PC-3 (cell line): ENCODE measurements around the gene TRPM7. TPM values are rescaled to one million over a fixed set of nuclear protein-coding genes. Genes with fewer than 3 reads are reported as not detected.
A peak's percentile ranks its signal among the peaks of the same experiment; 100 is the strongest.

Experiments used
- ATAC-seq: fragments of 200-7000 bp; cut with Tn5 transposase; 2 replicates; pipeline ENCODE4 v1.9.1; 2020; ENCODE audit warnings: mild to moderate bottlenecking, moderate library complexity
- BruUV-seq: library from RNA; stranded (reverse); fragments of 400-500 nt; replicated peaks from 2 replicates; lab custom pipeline; 2021; lab: Mats Ljungman, UMichigan
- CTCF ChIA-PET: fragments of 300-600 bp; sonication (Branson Sonifier 250); formaldehyde crosslinking; loops from one replicate; lab custom pipeline; 2022; ENCODE audit warnings: antibody characterized with exemption; lab: Charles Lee
- POLR2A ChIA-PET: fragments of 300-600 bp; sonication (Branson Sonifier 250); formaldehyde crosslinking; loops from one replicate; lab custom pipeline; 2022; ENCODE audit warnings: antibody characterized with exemption; ENCODE audit not compliant: unreplicated experiment; lab: Charles Lee
- DNase-seq: peaks from one replicate; pipeline ENCODE4 v3.0.0-alpha.2; 2015
- H2AFZ ChIP-seq: fragments of 300-600 bp; sonication (generic); 2 replicates; pipeline ENCODE4 v1.6.0; 2016; ENCODE audit warnings: antibody characterized with exemption, low read length
- H3F3A ChIP-seq: fragments of 300-600 bp; sonication (generic); one replicate; pipeline ENCODE4 v1.6.0; 2017; ENCODE audit warnings: antibody characterized with exemption, low read length, control low read depth, mild to moderate bottlenecking; ENCODE audit not compliant: unreplicated experiment
- H3K27ac ChIP-seq: fragments of 300-600 bp; sonication (generic); 2 replicates; pipeline ENCODE4 v1.5.1; 2016; ENCODE audit warnings: mild to moderate bottlenecking, low read length
- H3K27me3 ChIP-seq: fragments of 300-600 bp; sonication (generic); 2 replicates; pipeline ENCODE4 v1.6.1; 2016; ENCODE audit warnings: low read length, mixed read lengths
- H3K36me3 ChIP-seq: fragments of 300-600 bp; sonication (generic); 2 replicates; pipeline ENCODE4 v1.6.1; 2016; ENCODE audit warnings: low read depth, mixed run types, low read length, mixed read lengths
- H3K4me1 ChIP-seq: fragments of 300-600 bp; sonication (generic); 2 replicates; pipeline ENCODE4 v1.5.1; 2016; ENCODE audit warnings: low read length; ENCODE audit not compliant: insufficient read depth
- H3K4me2 ChIP-seq: fragments of 300-600 bp; sonication (generic); 2 replicates; pipeline ENCODE4 v1.6.0; 2016; ENCODE audit warnings: low read length
- H3K4me3 ChIP-seq: fragments of 300-600 bp; sonication (generic); 2 replicates; pipeline ENCODE4 v1.5.1; 2016; ENCODE audit warnings: mild to moderate bottlenecking, low read length, mixed read lengths
- H3K79me2 ChIP-seq: fragments of 300-600 bp; sonication (generic); 2 replicates; pipeline ENCODE4 v1.6.1; 2017; ENCODE audit warnings: low read length, mixed read lengths
- H3K9ac ChIP-seq: fragments of 300-600 bp; sonication (generic); 2 replicates; pipeline ENCODE4 v1.6.0; 2016; ENCODE audit warnings: mild to moderate bottlenecking, low read length
- H3K9me2 ChIP-seq: fragments of 300-600 bp; sonication (generic); replicated peaks from 2 replicates; pipeline ENCODE4 v1.6.1; 2016; ENCODE audit warnings: mixed run types, low read length, mixed read lengths
- H3K9me3 ChIP-seq: fragments of 300-600 bp; sonication (generic); 2 replicates; pipeline ENCODE4 v1.6.1; 2016; ENCODE audit warnings: low read length, mixed read lengths
- H4K20me1 ChIP-seq: fragments of 300-600 bp; sonication (generic); 2 replicates; pipeline ENCODE4 v1.6.1; 2016; ENCODE audit warnings: low read length, mixed read lengths
- CTCF ChIP-seq: fragments of 300-600 bp; sonication (generic); conservative IDR thresholded peaks from 2 replicates; pipeline ENCODE4 v1.5.1; 2017; ENCODE audit warnings: antibody characterized with exemption, low read depth, mild to moderate bottlenecking, low read length
- EZH2 ChIP-seq: fragments of 300-600 bp; sonication (generic); IDR thresholded peaks from one replicate; pipeline ENCODE4 v1.6.1; 2017; ENCODE audit warnings: antibody characterized with exemption, mild to moderate bottlenecking, low read length; ENCODE audit not compliant: unreplicated experiment
- EZH2phosphoT487 ChIP-seq: fragments of 300-600 bp; sonication (generic); IDR thresholded peaks from 2 replicates; pipeline ENCODE4 v1.6.1; 2018; ENCODE audit warnings: mild to moderate bottlenecking, antibody characterized with exemption, low read length, borderline replicate concordance
- intact Hi-C: fragments of 100-400 bp; cut with micrococcal nuclease; formaldehyde crosslinking; loops from 2 replicates; pipeline ENCODE4 v1.9.0; 2023
- total RNA-seq: library from RNA; depleted of rRNA; stranded (reverse); fragments of >200 nt; gene quantifications from 2 replicates; pipeline ENCODE4 v1.2.3, GENCODE V29; 2014

Gene TRPM7
- total RNA-seq, 1 experiment from 2014 or later = 13.3 TPM

- POLR2A ChIA-PET = interaction anchor here (0.6 kb wide), 1 partner anchor 199 kb away, joined by 3 read pairs; no protein-coding TSS in a partner anchor
- peak overlapping the region; percentile 98 for H3K4me3 ChIP-seq
- H3K9ac ChIP-seq = peak overlapping the region; percentile 79
- H3K4me2 ChIP-seq = peak overlapping the region; percentile 93
- H3K36me3 ChIP-seq = no peaks in the 10 kb centered on the region
- no peaks in the 10 kb centered on the region for H3K9me2 ChIP-seq
- peaks cover 21% of the 10 kb centered on the region for H3K4me1 ChIP-seq
- H3K79me2 ChIP-seq = peaks cover 55% of the 10 kb centered on the region
- ATAC-seq = peak; percentile 56
- no peaks in the 10 kb centered on the region for H3K9me3 ChIP-seq
- no peaks in the 10 kb centered on the region for H4K20me1 ChIP-seq
- no peaks in the 10 kb centered on the region for H3F3A ChIP-seq
- TSS peak; percentile 76 for BruUV-seq
- CTCF ChIA-PET = no interaction called here
- peak; percentile 37 for DNase-seq
- no peak for TF ChIP-seq CTCF
- TF ChIP-seq EZH2phosphoT487 = no peak
- no peak for TF ChIP-seq EZH2
- no peaks in the 10 kb centered on the region for H3K27me3 ChIP-seq
- intact Hi-C loops = loop anchor here (5.0 kb wide), 1 partner anchor 81 kb away; the partner anchor contains the start of gene SPPL2A
- peak overlapping the region; percentile 55 for H3K27ac ChIP-seq
- peak overlapping the region; percentile 99 for H2AFZ ChIP-seq
These were observed 575 bp downstream of the TRPM7 start for GRCh38 chr15:50685976-50686468.

GRCh38 chr15:50685191-50685975 lies 1.2 kb downstream of the TRPM7 start:
- ChIA-PET CTCF (interaction anchor here (0.6 kb wide), 1 partner anchor 162 kb away, joined by 3 read pairs; no protein-coding TSS in a partner anchor), POLR2A (no interaction called here)
- no peaks in the 10 kb centered on the region for H3K9me3 ChIP-seq
- ATAC-seq (no peak), DNase-seq (peak; percentile 2)
- H3K27me3 ChIP-seq = no peaks in the 10 kb centered on the region
- H3K36me3 ChIP-seq = no peaks in the 10 kb centered on the region
- H3K4me3 ChIP-seq = peak overlapping the region; percentile 98
- no peaks in the 10 kb centered on the region for H3F3A ChIP-seq
- no peaks in the 10 kb centered on the region for H4K20me1 ChIP-seq
- H3K4me1 ChIP-seq = peaks cover 21% of the 10 kb centered on the region
- H3K9me2 ChIP-seq = no peaks in the 10 kb centered on the region
- BruUV-seq = no TSS peak
- peaks cover 61% of the 10 kb centered on the region for H3K79me2 ChIP-seq
- intact Hi-C loops = loop anchor here (5.0 kb wide), 1 partner anchor 82 kb away; the partner anchor contains the start of gene SPPL2A
- TF ChIP-seq EZH2 (no peak), CTCF (no peak), EZH2phosphoT487 (no peak)
- H3K9ac ChIP-seq = peak overlapping the region; percentile 79
- peak overlapping the region; percentile 99; the same call in 1 of the 2 replicates for H2AFZ ChIP-seq
- H3K27ac ChIP-seq = no peak overlapping the region
- H3K4me2 ChIP-seq = peak overlapping the region; percentile 93
